T-cell (primary cell): Measurements from ENCODE around the gene KDM5A. TPM values are rescaled to one million over a fixed set of nuclear protein-coding genes. Genes with fewer than 3 reads are reported as not detected.

ENCODE experiments used
- ATAC-seq, 4 experiments: fragments of 200-7000 bp in 3 of 4; fragments of 150-1000 bp in 1 of 4; cut with Tn5 transposase; replicated peaks in 1 of 4; 1 replicate in 3 of 4; 2 replicates in 1 of 4; pipeline ENCODE4 v1.10.0; 2021; ENCODE audit warnings: moderate library complexity in 3 of 4, mild to moderate bottlenecking in 2 of 4, moderate number of reproducible peaks in 1 of 4
- CTCF ChIA-PET, 2 donors: fragments of 300-600 bp; sonication (Branson Sonifier 250); formaldehyde crosslinking; loops; one replicate each; lab custom pipeline; 2022; ENCODE audit warnings: antibody characterized with exemption in 2 of 2; lab: Charles Lee
- POLR2A ChIA-PET, 2 donors: fragments of 300-600 bp; sonication (Branson Sonifier 250); formaldehyde crosslinking; loops; one replicate each; lab custom pipeline; 2022; ENCODE audit warnings: antibody characterized with exemption in 2 of 2; lab: Charles Lee
- DNase-seq, 35 experiments: peaks; one replicate each; pipeline versions ENCODE4 v3.0.0 to v3.0.0-alpha.2; 2013 to 2023
- H3K27ac ChIP-seq: one replicate; pipeline ENCODE4 v1.5.1; 2013; ENCODE audit warnings: low read length
- H3K27me3 ChIP-seq, 2 experiments: replicated peaks in 1 of 2; 1 replicate in 1 of 2; 2 replicates in 1 of 2; pipeline versions ENCODE4 v1.6.1 to v1.7.0; 2013; ENCODE audit warnings: low read length in 1 of 2, mixed read lengths in 1 of 2; ENCODE audit not compliant: control insufficient read depth in 2 of 2, insufficient read depth in 2 of 2; ENCODE audit errors: extremely low read depth in 1 of 2
- H3K36me3 ChIP-seq, 2 donors: 1 replicate in 1 of 2; 2 replicates in 1 of 2; pipeline versions ENCODE4 v1.6.1 to v1.7.0; 2013; ENCODE audit warnings: low read length in 1 of 2; ENCODE audit not compliant: control insufficient read depth in 2 of 2, insufficient read depth in 1 of 2; ENCODE audit errors: extremely low read depth in 1 of 2
- H3K4me1 ChIP-seq, 2 experiments: 1 replicate in 1 of 2; 2 replicates in 1 of 2; pipeline versions ENCODE4 v1.6.1 to v1.7.0; 2013; ENCODE audit warnings: low read length in 2 of 2, mixed read lengths in 1 of 2; ENCODE audit not compliant: insufficient read depth in 2 of 2, control insufficient read depth in 1 of 2; ENCODE audit errors: extremely low read depth in 1 of 2
- H3K4me3 ChIP-seq, 2 donors: 1 replicate in 1 of 2; 2 replicates in 1 of 2; pipeline versions ENCODE4 v1.5.1 to v1.7.0; 2013; ENCODE audit warnings: mild to moderate bottlenecking in 2 of 2, low read length in 1 of 2, moderate library complexity in 1 of 2; ENCODE audit not compliant: control insufficient read depth in 1 of 2; ENCODE audit errors: extremely low read depth in 1 of 2
- H3K9me3 ChIP-seq: 2 replicates; pipeline ENCODE4 v1.7.0; 2013
- H3K27ac Mint-ChIP-seq, 2 donors: one replicate each; pipeline ENCODE4 v1.8.0; 2020 to 2021; ENCODE audit warnings: mild to moderate bottlenecking in 2 of 2, mixed read lengths in 2 of 2
- H3K27me3 Mint-ChIP-seq, 2 donors: one replicate each; pipeline ENCODE4 v1.8.0; 2021 to 2022; ENCODE audit warnings: mixed read lengths in 2 of 2
- H3K36me3 Mint-ChIP-seq: one replicate; pipeline ENCODE4 v1.8.0; 2021; ENCODE audit warnings: mixed read lengths
- H3K4me1 Mint-ChIP-seq, 3 donors: one replicate each; pipeline ENCODE4 v1.8.0; 2020 to 2022; ENCODE audit warnings: mixed read lengths in 3 of 3, mild to moderate bottlenecking in 1 of 3
- H3K4me3 Mint-ChIP-seq, 3 donors: one replicate each; pipeline ENCODE4 v1.8.0; 2020 to 2022; ENCODE audit warnings: mild to moderate bottlenecking in 3 of 3, mixed read lengths in 3 of 3, moderate library complexity in 3 of 3
- H3K9me3 Mint-ChIP-seq, 3 donors: one replicate each; pipeline ENCODE4 v1.8.0; 2020 to 2022; ENCODE audit warnings: mixed read lengths in 3 of 3
- WGBS: methylation state at CpG from one replicate; pipeline ENCODE4 v1.1.5; 2013; ENCODE audit warnings: missing lambda C conversion rate; ENCODE audit not compliant: insufficient coverage; 5-methylcytosine and 5-hydroxymethylcytosine counted together
- total RNA-seq, 35 experiments: library from RNA in 6 of 35; stranded (reverse) in 6 of 35; fragments of 120-200 nt in 1 of 35; gene quantifications; one replicate each; pipeline versions ENCODE4 v1.2.1 to v1.2.4 and lab custom pipeline; 2013 to 2026

The KDM5A gene
- total RNA-seq, 5 donors from 2014 or later (not counting 1 experiment from before 2014, with no cell fraction given) = 126 to 157 (median 142) TPM

DNA sequence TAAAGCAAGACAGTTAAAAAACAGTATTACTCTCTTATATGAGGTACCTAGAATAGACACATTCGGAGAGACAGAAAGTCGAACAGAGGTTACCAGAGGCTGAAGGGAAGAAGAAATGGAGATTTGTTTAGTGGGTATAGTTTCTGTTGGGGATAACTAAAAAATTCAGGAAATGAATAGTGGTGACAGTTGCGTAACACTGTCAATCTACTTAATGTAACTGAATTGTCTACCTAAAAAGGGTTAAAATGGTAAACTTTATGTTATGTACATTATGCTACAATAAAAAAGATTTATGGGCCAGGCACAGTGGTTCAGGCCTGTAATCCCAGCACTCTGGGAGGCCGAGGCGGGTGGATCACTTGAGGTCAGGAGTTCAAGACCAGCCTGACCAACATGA is 95.9 kb downstream of the KDM5A start:
- ChIA-PET POLR2A (no interaction called here), CTCF (no interaction called here)
- H3K36me3 ChIP-seq = peaks cover 17 to 76% of the 10 kb centered on the region in 2 donors
- H3K36me3 Mint-ChIP-seq = peaks cover 56% of the 10 kb centered on the region
- H3K9me3 ChIP-seq = no peaks in the 10 kb centered on the region
- ATAC-seq = no peak
- no peaks in the 10 kb centered on the region for H3K9me3 Mint-ChIP-seq
- H3K27ac ChIP-seq = no peak overlapping the region
- H3K4me3 Mint-ChIP-seq = no peak overlapping the region
- H3K4me3 ChIP-seq = no peak overlapping the region
- H3K4me1 ChIP-seq = no peaks in the 10 kb centered on the region
- H3K27ac Mint-ChIP-seq = no peak overlapping the region
- no peaks in the 10 kb centered on the region for H3K27me3 Mint-ChIP-seq
- no CpG with 5 or more reads among the region's 5 CpGs for WGBS
- peaks cover 16 to 28% (median 22%) of the 10 kb centered on the region in 3 donors for H3K4me1 Mint-ChIP-seq
- DNase-seq = no peak
- H3K27me3 ChIP-seq = no peaks in the 10 kb centered on the region

DNA sequence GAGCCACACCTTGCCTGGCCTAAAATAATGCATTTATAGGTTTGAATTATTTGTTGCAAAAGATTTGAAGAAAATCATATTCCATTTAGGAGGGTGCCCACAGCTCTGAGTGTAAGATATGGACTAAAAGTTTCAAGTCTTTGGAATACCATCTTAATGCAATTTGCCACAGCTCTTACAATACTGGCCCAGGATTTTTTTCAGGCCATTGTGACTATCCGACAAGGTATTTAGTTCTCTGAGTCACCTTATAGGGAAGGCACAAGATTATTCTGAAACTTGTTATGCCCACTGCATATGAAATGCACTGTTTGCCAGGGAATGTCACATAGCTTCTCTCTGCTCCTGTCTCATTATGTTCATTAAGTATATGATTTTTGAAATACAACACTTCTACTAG is 96.9 kb downstream of the KDM5A start:
- H3K4me3 Mint-ChIP-seq = no peak overlapping the region
- Histone ChIP-seq H3K27ac (no peak overlapping the region), H3K4me1 (no peaks in the 10 kb centered on the region), H3K4me3 (no peak overlapping the region), H3K36me3 (peaks cover 17 to 71% of the 10 kb centered on the region in 2 donors), H3K9me3 (no peaks in the 10 kb centered on the region), H3K27me3 (no peaks in the 10 kb centered on the region)
- no peaks in the 10 kb centered on the region for H3K9me3 Mint-ChIP-seq
- peaks cover 26 to 34% (median 28%) of the 10 kb centered on the region in 3 donors for H3K4me1 Mint-ChIP-seq
- ChIA-PET CTCF (interaction anchor here in 1 of 2 donors (0.7 kb wide), 1 partner anchor 110 kb away, joined by 3 read pairs; no protein-coding TSS in a partner anchor), POLR2A (no interaction called here)
- peaks cover 59% of the 10 kb centered on the region for H3K36me3 Mint-ChIP-seq
- no CpG with 5 or more reads among the region's 1 CpG for WGBS
- ATAC-seq = no peak
- H3K27ac Mint-ChIP-seq = no peak overlapping the region
- no peak for DNase-seq
- H3K27me3 Mint-ChIP-seq = no peaks in the 10 kb centered on the region

DNA sequence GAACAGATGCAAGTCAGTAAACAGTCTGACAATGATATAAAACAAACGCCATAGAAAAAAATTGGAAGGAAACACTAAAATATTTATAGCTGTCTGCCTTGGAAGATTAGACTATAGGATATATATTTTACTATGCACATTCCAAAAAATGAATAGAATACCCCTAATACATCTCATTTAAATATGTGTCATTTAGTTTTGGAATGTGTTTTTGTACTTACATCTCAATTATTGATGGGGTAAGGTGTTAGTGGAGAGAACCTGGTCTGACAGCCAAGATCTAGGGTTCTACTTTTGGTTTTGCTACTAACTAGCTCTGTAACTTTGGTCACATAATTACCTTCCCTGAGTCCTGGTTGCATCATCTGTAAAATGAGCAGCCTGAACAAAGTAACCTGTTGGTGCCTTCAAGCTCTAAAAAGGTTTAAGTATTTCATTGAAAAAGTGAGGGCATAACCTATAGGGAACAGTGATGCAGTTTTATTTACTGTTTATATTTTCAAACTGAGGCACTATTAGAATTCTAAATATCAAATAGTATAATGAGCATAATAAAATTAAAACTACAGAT is 97.9 kb downstream of the KDM5A start:
- H3K27ac ChIP-seq = no peak overlapping the region
- no peak for ATAC-seq

GRCh38 chr12:288687-289086 is 100.4 kb downstream of the KDM5A start:
- Mint-ChIP-seq H3K27ac (no peak overlapping the region), H3K36me3 (peaks cover 63% of the 10 kb centered on the region), H3K4me3 (no peak overlapping the region), H3K4me1 (peaks cover 33 to 45% (median 35%) of the 10 kb centered on the region in 3 donors), H3K27me3 (no peaks in the 10 kb centered on the region), H3K9me3 (no peaks in the 10 kb centered on the region)
- no peak overlapping the region for H3K27ac ChIP-seq
- H3K4me1 ChIP-seq = no peaks in the 10 kb centered on the region
- DNase-seq = no peak
- H3K27me3 ChIP-seq = no peaks in the 10 kb centered on the region
- H3K36me3 ChIP-seq = peaks cover 6 to 63% of the 10 kb centered on the region in 2 donors
- H3K4me3 ChIP-seq = no peak overlapping the region
- POLR2A ChIA-PET = no interaction called here
- H3K9me3 ChIP-seq = no peaks in the 10 kb centered on the region
- ATAC-seq = no peak
- no CpG with 5 or more reads among the region's 5 CpGs for WGBS
- CTCF ChIA-PET = no interaction called here

More for the DNA sequence above, 97.9 kb downstream of the KDM5A start:
- peaks cover 17 to 69% of the 10 kb centered on the region in 2 donors for H3K36me3 ChIP-seq
- Mint-ChIP-seq H3K27me3 (no peaks in the 10 kb centered on the region), H3K4me3 (no peak overlapping the region), H3K27ac (no peak overlapping the region), H3K9me3 (no peaks in the 10 kb centered on the region), H3K36me3 (peaks cover 62% of the 10 kb centered on the region), H3K4me1 (peaks cover 36 to 43% (median 37%) of the 10 kb centered on the region in 3 donors)
- DNase-seq = no peak
- H3K4me3 ChIP-seq = no peak overlapping the region
- H3K27me3 ChIP-seq = no peaks in the 10 kb centered on the region
- CTCF ChIA-PET = no interaction called here
- no peaks in the 10 kb centered on the region for H3K9me3 ChIP-seq
- no CpG with 5 or more reads among the region's 1 CpG for WGBS
- no peaks in the 10 kb centered on the region for H3K4me1 ChIP-seq
- POLR2A ChIA-PET = interaction anchor here in 1 of 2 donors (0.6 kb wide), 1 partner anchor 35 kb away, joined by 4 read pairs; no protein-coding TSS in a partner anchor

GRCh38 chr12:286531-287300 is 102.4 kb downstream of the KDM5A start:
- Mint-ChIP-seq H3K4me3 (no peak overlapping the region), H3K36me3 (peaks cover 61% of the 10 kb centered on the region)
- no CpG with 5 or more reads among the region's 5 CpGs for WGBS

DNA sequence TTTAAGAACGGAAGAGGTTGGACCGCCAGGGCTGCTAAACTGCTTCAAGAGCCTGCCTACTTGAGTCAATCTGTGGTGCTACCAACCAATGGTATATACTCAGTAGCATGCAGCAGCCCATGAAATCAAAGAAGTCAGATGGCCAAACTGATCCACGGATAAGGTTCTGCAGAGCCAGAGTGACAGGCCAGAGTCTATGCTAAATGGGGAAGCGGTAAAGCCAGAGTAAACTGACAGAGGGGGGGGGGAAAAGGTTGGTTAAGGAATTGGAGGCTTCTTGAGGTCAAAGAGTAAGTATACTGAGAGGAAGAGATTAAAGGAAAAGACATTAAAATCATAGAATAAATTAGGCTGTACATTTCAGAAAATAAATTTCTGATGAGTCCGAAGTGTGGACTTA is 111.1 kb downstream of the KDM5A start:
- no peak for DNase-seq
- Histone ChIP-seq H3K36me3 (peaks cover 0 to 11% of the 10 kb centered on the region in 2 donors), H3K4me3 (no peak overlapping the region), H3K9me3 (no peaks in the 10 kb centered on the region), H3K4me1 (no peaks in the 10 kb centered on the region), H3K27me3 (no peaks in the 10 kb centered on the region), H3K27ac (no peak overlapping the region)
- H3K36me3 Mint-ChIP-seq = peaks cover 36% of the 10 kb centered on the region
- no peak for ATAC-seq
- WGBS = 100% methylated on average over 3 of the region's 5 CpGs
- ChIA-PET POLR2A (no interaction called here), CTCF (no interaction called here)
- H3K27ac Mint-ChIP-seq = no peak overlapping the region
- H3K4me3 Mint-ChIP-seq = no peak overlapping the region
- H3K9me3 Mint-ChIP-seq = no peaks in the 10 kb centered on the region
- H3K4me1 Mint-ChIP-seq = peaks cover 0 to 2% (median 0%) of the 10 kb centered on the region in 3 donors
- no peaks in the 10 kb centered on the region for H3K27me3 Mint-ChIP-seq

More at GRCh38 chr12:286531-287300, 102.4 kb downstream of the KDM5A start:
- H3K27ac ChIP-seq = no peak overlapping the region
- H3K4me1 ChIP-seq = no peaks in the 10 kb centered on the region
- no peak overlapping the region for H3K4me3 ChIP-seq
- no peaks in the 10 kb centered on the region for H3K27me3 Mint-ChIP-seq
- peak overlapping the region; percentile 49 to 59 for H3K27ac Mint-ChIP-seq
- no peaks in the 10 kb centered on the region for H3K27me3 ChIP-seq
- H3K9me3 Mint-ChIP-seq = no peaks in the 10 kb centered on the region
- no peak for ATAC-seq
- ChIA-PET POLR2A (no interaction called here), CTCF (no interaction called here)
- DNase-seq = no peak
- peaks cover 22 to 39% (median 35%) of the 10 kb centered on the region in 3 donors for H3K4me1 Mint-ChIP-seq
- H3K36me3 ChIP-seq = peaks cover 0 to 55% of the 10 kb centered on the region in 2 donors
- H3K9me3 ChIP-seq = no peaks in the 10 kb centered on the region
